ENCODE data around the gene GPR149. TPM values are rescaled to one million over a fixed set of nuclear protein-coding genes. Genes with fewer than 3 reads are reported as not detected.

The GPR149 gene
- total and polyA plus RNA-seq, 2 of the 8 experiments (the other 6 are each of a cell fraction or from before 2014, with no cell fraction given) = not detected

GRCh38 chr3:154389861-154390260 lies 40.1 kb downstream of the GPR149 start:
- no peaks in the 10 kb centered on the region for H3K79me2 ChIP-seq (ENCODE audit: control insufficient read depth in 1 of 2, insufficient read depth in 2 of 2, low read length in 2 of 2)
- peaks cover 0 to 1% (median 0%) of the 10 kb centered on the region in 4 experiments; a peak in 1 of 7 replicates for H3K27me3 ChIP-seq (replicated peaks in 1 of 4; ENCODE audit: control insufficient read depth in 3 of 4, extremely low read depth in 1 of 4, insufficient read depth in 3 of 4, low read length in 3 of 4)
- no peak overlapping the region for H2AFZ ChIP-seq (ENCODE audit: low read length)
- H3K14ac ChIP-seq (ENCODE audit: insufficient read length) = no peak overlapping the region
- ChIA-PET POLR2A (ENCODE audit: partially characterized antibody) (no interaction called here), CTCF (ENCODE audit: partially characterized antibody) (no interaction called here)
- H2AK5ac ChIP-seq (ENCODE audit: low read depth, low read length) = no peak overlapping the region
- FAIRE-seq (no peak), DNase-seq (ENCODE audit: low read depth in 1 of 2, low spot score in 2 of 2) (no peak)
- no peak overlapping the region for H3K4me2 ChIP-seq (ENCODE audit: insufficient read depth in 1 of 2, low read depth in 2 of 2, low read length in 2 of 2)
- H4K20me1 ChIP-seq (replicated peaks in 1 of 2; ENCODE audit: control insufficient read depth in 1 of 2, insufficient read depth in 2 of 2, low read length in 2 of 2) = no peaks in the 10 kb centered on the region
- no peaks in the 10 kb centered on the region for H3K79me1 ChIP-seq (ENCODE audit: low read depth, low read length)
- no peak overlapping the region for H3K27ac ChIP-seq (ENCODE audit: low read depth, low read length)
- no peak overlapping the region for H3K9ac ChIP-seq (replicated peaks in 1 of 4; ENCODE audit: extremely low read depth in 1 of 4, low read depth in 3 of 4, low read length in 3 of 4)
- H3K18ac ChIP-seq (ENCODE audit: extremely low read depth, low read length) = no peak overlapping the region
- H2BK12ac ChIP-seq (ENCODE audit: low read depth, low read length) = no peak overlapping the region
- no peak overlapping the region for H2BK120ac ChIP-seq (replicated peaks; ENCODE audit: low read depth, low read length)
- no peak overlapping the region for H2BK15ac ChIP-seq (ENCODE audit: low read length)
- H3K36me3 ChIP-seq (ENCODE audit: control insufficient read depth in 2 of 4, insufficient read depth in 4 of 4, low read length in 3 of 4) = no peaks in the 10 kb centered on the region
- no peak overlapping the region for H4K8ac ChIP-seq (ENCODE audit: extremely low read depth, insufficient read depth, low read length)
- no peak overlapping the region for H3K23ac ChIP-seq (ENCODE audit: insufficient read length)
- no peak overlapping the region for H2BK20ac ChIP-seq (ENCODE audit: low read length)
- H4K91ac ChIP-seq (replicated peaks; ENCODE audit: insufficient read length, low read length) = no peak overlapping the region
- H4K5ac ChIP-seq (ENCODE audit: insufficient read length, low read depth, low read length) = no peak overlapping the region
- no peak overlapping the region for H2BK5ac ChIP-seq (ENCODE audit: low read depth, low read length)
- H3K4ac ChIP-seq (replicated peaks; ENCODE audit: insufficient read length, low read depth, low read length) = no peak overlapping the region
- no peak overlapping the region for H3K4me3 ChIP-seq (ENCODE audit: extremely low read depth in 1 of 4, insufficient read depth in 2 of 4, low read depth in 3 of 4, low read length in 4 of 4)
- H3K9me3 ChIP-seq (ENCODE audit: insufficient read depth in 2 of 2, low read depth in 1 of 2, low read length in 1 of 2) = no peaks in the 10 kb centered on the region
- WGBS, 2 experiments (ENCODE audit: extremely low coverage in 1 of 2, insufficient coverage in 1 of 2, insufficient read length in 1 of 2, insufficient replicate concordance in 2 of 2, low coverage in 1 of 2, low lambda C conversion rate in 2 of 2, missing lambda C conversion rate in 1 of 2) = 93% methylated on average over 3 of the region's 3 CpGs; no CpG with 5 or more reads in 1 of the 2 experiments
- no peaks in the 10 kb centered on the region for H3K4me1 ChIP-seq (replicated peaks in 1 of 4; ENCODE audit: control insufficient read depth in 3 of 4, insufficient read depth in 4 of 4, low read length in 3 of 4)
- no peaks in the 10 kb centered on the region for H3K23me2 ChIP-seq (ENCODE audit: low read depth, low read length)
- no peak overlapping the region for H3K56ac ChIP-seq (replicated peaks; ENCODE audit: insufficient read length, low read depth, low read length)
- TF ChIP-seq RAD21 (IDR thresholded peaks at IDR 0.05 in 1 of 2, conservative IDR thresholded peaks at IDR 0.05 in 1 of 2; ENCODE audit: low read depth in 2 of 2, low read length in 2 of 2) (no peak), BCL11A (IDR thresholded peaks at IDR 0.05; ENCODE audit: low read depth in 2 of 2, low read length in 2 of 2) (no peak), TBP (IDR thresholded peaks at IDR 0.05; ENCODE audit: low read depth, low read length) (no peak), MAX (IDR thresholded peaks at IDR 0.05) (no peak), RNF2 (IDR thresholded peaks at IDR 0.05; ENCODE audit: borderline replicate concordance, low read depth, low read length, missing control alignments, poor library complexity, severe bottlenecking) (no peak), MAFK (IDR thresholded peaks at IDR 0.05; ENCODE audit: low read depth, low read length) (no peak), CBX5 (IDR thresholded peaks at IDR 0.05; ENCODE audit: low read depth, low read length) (no peak), NANOG (IDR thresholded peaks at IDR 0.05; ENCODE audit: insufficient read depth, low read depth, low read length, poor library complexity, severe bottlenecking) (no peak), ASH2L (IDR thresholded peaks at IDR 0.05; ENCODE audit: low read length) (no peak), GTF2F1 (IDR thresholded peaks at IDR 0.05; ENCODE audit: borderline replicate concordance, low read depth, low read length) (no peak)
- TF ChIP-seq, protein P1, sequence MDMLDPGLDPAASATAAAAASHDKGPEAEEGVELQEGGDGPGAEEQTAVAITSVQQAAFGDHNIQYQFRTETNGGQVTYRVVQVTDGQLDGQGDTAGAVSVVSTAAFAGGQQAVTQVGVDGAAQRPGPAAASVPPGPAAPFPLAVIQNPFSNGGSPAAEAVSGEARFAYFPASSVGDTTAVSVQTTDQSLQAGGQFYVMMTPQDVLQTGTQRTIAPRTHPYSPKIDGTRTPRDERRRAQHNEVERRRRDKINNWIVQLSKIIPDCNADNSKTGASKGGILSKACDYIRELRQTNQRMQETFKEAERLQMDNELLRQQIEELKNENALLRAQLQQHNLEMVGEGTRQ (IDR thresholded peaks at IDR 0.05; ENCODE audit: low read length) = no peak
- TF ChIP-seq, protein P2, sequence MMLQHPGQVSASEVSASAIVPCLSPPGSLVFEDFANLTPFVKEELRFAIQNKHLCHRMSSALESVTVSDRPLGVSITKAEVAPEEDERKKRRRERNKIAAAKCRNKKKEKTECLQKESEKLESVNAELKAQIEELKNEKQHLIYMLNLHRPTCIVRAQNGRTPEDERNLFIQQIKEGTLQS (IDR thresholded peaks at IDR 0.05; ENCODE audit: insufficient read depth, low read depth, low read length) = no peak

Data from H1 (cell line).